Measurements from ENCODE around the gene SLC45A3.

GRCh38 chr1:205670611-205671430, 9.5 kb downstream of the SLC45A3 start:
- no peak for TF ChIP-seq POLR2A (IDR thresholded peaks at IDR 0.05)
- no peak for TF ChIP-seq CTCF (IDR thresholded peaks at IDR 0.05 in 4 of 5, conservative IDR thresholded peaks at IDR 0.05 in 1 of 5)
